NCI-H526 (cell line): ENCODE measurements around the gene PDZRN3.
"Not testable (repeated sequence)": the region's sequence is repeated elsewhere in the genome, so short reads cannot be mapped to it uniquely, and the experiment has no call there.

Source experiments
- DNase-seq, 2 experiments: peaks; one replicate each; lab custom pipeline; 2025; lab: John Stamatoyannopoulos, UW

The PDZRN3 gene

DNA sequence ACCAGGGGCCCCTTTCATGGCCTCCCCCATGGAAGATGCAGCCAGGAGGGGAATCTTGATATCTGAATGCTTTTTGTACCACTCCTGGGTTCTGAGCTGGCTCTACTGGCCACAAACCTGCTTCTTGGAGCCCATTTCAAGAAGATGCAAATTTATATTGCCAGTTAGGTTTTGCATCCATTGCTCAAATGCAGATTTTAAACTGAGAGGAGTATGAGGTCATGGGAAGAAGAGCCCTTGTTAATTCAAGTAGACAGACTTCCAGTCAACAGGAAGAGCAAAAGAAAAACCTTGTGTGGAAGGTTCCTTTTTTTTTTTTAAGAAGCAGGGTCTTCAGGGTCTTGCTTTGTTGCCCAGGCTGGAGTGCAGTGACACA, 133.5 kb downstream of the PDZRN3 start:
- DNase-seq = peak; percentile 13 to 22

DNA sequence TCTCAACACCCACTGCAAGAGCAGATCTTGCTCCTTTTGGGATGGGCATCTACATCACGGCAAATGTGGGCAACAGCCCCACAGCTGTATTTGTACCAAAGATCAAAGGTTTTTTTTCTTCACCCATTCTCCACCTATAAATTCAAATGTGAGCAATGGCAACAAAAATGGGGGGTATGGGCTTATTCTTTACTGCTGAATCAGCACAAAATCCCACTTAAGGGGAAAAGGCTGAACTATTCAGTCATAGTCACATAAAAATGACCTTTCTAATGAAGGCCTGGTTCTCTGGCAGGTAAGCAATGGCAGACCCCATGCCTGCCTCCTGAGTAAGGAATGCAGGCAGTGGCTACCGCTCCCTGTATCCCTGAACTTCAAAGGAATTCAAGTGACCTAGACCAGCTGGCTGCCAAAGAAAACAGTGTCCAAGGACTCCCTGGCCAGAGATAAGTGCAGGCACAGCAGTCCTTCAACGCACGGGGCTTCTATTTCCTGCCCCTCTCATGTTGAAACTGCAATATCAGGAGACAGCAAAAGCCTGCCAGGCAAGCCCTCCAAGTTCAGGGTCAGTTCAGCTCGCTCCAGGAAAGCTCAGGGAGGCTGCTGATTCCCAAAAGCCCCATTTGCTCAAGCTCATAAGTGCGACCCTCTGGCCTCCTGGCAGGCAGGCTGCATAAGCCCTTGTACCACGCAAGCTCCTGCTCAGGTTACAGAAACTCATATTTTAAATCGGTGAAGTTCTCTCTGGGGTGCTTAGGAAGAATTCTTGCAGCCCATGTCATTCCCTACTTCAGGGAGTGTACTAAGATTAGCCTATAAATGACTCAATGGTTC, 134.1 kb downstream of the PDZRN3 start:
- DNase-seq = no peak

DNA sequence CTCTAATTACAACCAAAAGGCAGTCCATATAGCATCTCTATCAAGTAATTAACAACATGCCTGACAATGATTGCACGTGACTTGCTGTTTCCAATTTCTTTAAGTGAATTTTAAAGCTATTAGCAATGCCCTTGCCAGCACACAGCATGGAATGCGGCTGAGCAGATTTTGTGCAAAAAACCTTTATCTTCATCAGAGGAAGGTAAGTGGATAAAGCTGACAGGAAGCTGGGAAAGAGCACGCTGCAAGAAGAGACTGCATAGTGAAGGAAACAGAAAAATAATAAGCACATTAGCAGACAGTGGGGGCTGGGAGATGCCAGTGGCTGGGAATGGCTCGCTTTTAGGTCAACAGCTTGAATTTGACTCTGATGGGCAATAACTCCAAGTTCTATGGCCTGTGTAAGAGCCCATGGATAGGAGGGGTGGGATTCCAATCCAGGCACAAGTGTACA, 138.8 kb downstream of the PDZRN3 start:
- no peak for DNase-seq

DNA sequence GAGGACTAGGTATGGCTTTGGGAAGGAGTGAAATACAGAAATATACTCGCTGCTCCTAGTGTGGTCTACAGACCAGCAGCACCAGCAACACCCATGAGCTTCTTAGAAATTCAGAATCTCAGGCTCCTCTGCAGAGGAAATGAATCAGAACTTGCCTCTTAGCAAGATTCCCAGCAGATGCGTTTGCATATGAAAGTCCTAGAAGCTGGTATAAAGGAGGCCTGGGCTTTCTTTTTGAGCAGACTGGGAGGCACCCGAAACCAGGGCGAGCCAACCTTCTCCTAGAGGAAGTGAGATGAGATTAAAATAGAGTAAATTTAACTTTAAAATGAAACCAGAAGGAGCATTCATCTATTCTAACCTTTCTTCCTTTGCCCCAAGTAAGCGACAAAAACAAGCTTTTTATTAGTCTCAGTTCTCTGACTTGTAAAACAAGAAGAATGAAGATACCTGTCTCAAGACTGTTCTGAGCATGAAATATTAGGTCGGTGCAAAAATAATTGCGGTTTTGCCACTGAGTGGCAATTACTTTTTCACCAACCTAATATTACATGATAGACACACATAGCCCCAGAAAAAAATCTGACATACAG, 140.0 kb downstream of the PDZRN3 start:
- DNase-seq = no peak

DNA sequence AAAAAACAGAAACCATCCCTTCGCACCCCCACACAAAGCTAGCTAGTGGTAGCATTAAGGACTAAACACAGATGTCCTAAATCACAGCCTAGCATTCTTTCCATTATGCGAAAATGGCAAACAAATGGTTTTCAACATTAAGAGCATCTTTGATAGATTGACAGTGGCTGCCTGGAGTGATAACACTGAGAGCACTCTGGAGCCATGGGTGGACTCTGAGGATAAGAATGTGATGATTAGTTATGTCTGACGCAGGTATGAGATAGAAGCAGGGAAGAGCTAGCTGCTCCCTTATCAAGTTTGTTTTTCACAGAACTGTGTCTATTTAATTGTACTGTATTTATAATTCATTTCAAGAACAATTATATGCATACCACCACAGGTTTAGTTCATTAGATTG, 142.9 kb downstream of the PDZRN3 start:
- DNase-seq = no peak

DNA sequence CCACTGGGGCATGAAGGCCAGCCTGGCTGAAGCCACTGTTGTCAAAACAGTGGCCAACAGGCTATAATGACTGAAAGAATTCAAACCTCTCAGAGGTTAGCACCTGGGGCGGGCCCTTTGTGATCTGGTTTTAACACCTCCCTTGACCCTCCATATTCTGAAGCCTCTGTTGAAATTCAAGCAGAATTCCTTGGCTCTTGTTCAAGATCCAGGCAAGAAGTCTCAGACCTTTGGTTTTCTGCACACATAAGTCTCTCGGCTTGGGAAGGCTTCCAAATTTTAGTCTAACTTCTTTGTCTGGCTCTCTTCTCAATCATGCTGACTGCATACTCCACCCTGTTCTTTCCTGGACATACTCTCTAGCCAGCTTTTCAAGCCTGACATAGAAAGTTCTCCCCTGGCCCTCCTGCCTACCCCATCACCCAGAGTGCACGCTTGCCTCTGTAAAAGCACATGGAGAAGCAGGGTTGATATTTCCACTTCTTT, 144.5 kb downstream of the PDZRN3 start:
- DNase-seq = no peak

DNA sequence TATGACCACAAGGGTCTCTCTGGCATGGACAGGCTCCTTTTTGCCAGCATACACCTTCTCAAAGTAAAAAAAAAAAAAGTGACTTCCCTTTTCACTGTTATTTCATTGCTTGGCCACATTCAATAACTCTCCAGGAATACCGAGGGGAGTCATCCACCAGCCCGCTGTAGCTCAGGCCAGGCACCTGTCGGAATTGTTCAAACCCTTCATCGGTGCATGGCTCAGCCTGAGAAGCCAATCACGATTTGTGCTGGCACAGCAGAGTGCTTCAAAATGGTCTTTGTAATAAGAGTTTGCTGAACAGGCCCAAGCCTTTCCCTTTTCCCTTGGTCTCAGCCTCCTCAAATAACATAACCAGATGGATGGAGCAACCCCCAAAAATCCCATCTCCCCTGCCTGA, 145.4 kb downstream of the PDZRN3 start:
- no peak for DNase-seq

DNA sequence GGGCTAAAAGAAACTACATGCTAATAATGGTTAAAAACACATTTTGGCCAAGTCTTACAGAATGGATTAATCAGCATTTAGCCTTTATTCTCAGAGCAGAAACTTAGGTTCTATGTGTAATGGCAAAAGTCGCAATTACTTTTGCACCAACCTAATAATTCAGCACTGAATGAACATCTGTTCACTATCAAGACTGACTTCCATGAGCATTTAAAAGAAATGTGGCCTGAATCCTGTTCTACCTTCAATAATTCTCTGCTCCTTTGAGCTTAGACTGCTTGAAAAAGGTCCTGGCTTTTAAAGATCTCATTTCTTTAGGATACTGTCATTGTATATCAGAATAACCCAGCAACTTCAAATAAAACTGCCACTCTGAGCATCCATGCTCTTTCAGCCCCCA, 145.9 kb downstream of the PDZRN3 start:
- DNase-seq = no peak

DNA sequence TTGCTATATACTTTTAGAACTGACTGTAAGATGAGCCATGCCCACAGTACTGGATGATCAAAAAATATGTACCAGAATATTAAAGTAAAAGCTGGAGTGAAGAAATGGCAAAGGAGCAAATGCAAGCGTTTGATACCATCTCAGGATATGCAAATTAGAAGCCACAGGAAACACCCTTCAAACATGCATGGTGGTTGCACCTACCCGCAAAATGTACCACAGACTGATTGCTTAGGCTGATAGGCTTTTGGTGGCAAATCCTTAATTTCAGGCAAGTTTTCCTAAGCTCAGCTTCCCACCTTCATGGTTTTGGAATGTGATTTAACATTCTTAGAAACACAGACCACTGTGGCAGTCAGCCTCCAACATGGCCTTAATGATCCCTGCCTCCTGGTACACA, 149.0 kb downstream of the PDZRN3 start:
- DNase-seq = no peak

DNA sequence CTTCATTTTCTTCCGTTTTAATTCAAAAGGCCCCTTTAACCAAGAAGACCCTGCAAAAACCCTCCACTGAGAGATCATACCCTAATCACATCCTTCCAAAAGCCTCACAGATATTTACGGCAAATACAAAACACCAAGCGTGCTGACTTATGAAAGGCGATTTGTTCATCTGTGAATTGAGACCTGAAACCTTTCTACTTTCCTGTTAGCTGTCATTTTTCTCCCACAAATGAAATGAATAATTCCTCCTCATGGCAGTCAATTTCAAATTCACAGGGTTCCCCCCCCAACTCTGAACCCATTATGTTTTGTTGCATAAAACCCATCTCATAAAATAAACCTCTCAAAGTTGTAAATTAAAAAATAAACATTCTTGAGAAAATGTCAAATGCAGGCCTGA, 149.6 kb downstream of the PDZRN3 start:
- DNase-seq = no peak

DNA sequence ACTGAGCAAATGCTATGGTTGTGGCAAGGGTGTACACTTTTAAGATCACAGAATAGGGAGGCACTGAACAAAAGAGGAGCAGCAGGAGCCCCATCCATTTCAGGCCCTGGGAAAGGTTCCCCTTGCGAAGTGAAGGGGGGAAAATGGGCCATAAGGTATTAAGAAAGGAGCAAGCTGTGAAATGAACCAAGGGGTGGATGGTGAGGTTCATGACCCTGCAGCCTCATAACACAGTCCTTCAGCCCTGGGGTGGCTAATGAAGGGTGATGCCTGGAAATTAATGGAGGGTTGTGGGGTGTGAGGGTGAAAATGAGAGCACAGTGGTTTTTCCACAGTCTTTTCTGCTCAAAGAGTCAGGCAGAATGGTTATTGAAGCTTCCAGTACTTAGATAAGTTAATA, 150.1 kb downstream of the PDZRN3 start:
- no peak for DNase-seq

DNA sequence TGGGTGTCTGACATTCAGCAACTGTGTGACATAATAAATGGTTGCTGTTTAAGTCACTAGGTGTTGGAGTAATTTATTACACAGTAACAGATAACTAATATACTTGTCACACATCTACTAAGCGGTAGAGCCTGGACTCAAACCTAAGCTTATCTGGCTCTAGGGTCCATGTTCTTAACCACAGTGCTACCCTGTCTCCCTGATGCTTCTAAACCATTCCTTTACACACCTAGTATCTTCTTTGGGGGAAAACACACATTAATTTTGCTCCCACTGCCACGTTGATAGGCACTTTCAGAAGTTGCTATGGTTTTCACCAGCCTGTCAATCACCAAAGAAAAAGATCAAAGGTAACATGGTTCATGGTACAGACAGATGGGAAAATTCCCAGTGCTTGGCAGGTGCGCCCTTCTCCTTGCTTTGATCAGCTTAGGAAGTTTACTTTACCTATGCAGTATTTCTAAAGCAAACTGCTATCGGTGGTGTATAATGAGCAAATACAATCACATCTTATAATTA, 150.8 kb downstream of the PDZRN3 start:
- no peak for DNase-seq

DNA sequence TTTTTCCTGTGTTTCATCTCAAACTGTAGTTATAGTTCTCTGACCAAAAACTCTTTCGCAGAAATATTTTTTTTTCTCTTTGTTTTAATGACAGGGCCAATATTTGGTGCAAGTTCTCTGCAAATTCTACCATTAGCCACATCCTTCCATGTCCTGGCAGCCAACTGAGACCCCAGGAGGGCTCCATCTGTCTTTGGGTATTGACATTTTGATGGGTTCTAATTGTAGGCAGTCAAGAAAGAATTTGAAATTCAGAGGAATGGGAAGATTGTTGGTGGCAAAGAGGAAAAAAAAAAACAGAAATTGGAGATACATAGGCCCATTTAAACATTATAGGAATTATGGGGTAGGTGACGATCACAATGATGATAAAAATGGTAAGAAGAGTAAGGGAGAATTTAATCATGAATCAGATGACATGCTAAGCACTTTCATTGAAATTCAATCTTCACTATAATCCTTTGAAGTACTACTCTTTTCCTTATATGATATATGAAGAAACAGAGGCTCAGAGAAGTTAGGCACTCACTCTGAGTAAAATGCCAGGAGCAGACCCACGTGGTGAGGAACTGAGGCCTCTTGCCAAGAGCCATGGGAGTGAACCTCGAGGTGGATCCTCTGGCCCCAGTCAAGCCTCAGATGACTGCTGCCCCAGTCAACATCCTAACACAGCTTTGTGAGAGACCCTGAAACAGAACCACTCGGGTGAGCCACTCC, 151.4 kb downstream of the PDZRN3 start:
- DNase-seq = no peak

DNA sequence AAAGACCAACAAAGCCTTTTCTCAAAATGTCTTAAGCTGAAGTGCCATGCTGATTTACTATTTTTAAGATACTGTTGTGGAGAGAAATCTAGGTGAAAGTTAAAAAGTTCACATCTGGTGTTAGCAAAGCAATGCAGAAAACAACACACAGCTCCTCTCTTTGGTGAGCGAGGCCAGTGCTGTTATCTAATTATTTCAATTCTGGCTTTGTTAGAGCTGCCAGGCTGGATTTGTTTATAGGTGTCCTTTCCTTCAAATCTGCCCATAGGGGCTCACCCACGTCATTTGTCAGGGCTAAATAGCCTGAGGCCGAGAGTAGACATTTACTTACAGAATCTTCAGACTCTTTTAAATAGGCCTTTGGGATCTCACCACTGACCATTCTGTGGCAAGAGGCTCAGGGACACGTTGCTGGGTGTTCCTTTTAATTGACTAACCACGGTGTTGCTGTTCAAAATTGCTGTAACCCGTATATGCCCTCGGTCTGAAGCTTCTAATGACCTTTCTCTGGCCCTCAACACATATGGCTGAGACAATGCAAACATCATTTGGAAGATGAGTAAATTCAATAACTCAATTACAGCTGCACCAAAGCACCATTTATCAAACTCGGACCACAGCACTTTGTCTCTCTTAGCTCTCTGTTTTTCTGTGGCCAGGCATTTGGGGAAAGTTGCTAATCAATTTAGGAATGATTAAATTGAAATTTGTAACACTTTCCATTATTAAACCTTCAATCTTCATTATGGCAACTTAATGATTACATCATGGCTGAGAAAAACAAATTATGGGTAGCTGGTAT, 152.6 kb downstream of the PDZRN3 start:
- peak in 1 of 2 experiments; percentile 9 for DNase-seq

DNA sequence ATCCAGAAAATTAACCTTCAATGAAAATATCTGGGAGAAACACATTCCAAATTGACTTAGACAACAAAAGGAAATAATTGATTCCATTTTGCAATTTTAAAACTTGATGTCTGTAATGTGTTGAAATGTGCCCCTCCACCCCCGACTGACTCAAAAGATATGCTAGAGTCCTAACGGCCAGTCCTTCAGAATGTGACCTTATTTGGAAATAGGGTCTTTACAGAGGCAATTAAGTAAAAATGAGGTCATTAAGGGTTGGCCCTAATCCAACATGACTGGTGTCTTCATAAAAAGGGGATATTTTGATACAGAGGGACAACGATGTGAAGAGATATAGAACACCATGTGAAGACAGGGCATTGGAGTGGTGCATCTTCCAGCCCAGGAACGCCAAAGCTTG, 153.9 kb downstream of the PDZRN3 start:
- no peak for DNase-seq

DNA sequence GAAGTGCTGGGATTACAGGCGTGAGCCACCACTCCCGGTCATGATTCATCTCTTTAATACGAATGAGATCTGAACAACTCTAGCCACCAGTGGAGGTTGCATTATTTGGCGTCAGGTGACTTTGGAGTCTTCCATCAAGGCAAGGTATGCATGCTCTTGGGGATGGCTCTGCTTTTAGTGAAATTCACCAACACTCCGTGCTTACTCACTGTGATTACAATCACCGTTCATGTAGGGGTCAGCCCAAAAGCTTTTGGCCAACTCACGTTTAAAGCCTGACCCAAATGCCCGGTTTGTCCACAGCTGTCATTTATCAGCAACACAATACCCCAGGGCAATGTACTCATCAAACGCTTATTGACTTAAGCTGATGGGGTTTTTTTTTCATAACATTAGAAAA, 155.4 kb downstream of the PDZRN3 start:
- DNase-seq = peak in 1 of 2 experiments; percentile 14

DNA sequence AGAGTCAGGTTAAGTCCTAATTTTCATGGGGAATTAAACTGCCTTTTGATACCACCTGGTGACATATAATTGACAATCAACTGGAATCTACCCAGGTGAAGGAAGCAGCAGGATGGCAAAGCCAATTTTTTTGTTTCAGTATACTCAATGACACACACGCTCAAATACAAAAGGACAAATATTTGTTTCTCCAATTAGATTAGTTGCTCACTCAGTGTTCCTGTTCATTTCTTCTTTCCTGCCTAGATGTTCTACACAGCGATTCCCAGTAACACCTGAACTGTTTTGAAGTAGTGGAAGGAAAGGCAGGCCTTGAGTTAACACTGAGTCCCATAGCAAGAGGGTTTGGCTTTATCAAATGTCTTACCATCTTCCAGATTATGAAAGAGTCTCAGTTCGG, 157.5 kb downstream of the PDZRN3 start:
- peak in 1 of 2 experiments; percentile 1 for DNase-seq

DNA sequence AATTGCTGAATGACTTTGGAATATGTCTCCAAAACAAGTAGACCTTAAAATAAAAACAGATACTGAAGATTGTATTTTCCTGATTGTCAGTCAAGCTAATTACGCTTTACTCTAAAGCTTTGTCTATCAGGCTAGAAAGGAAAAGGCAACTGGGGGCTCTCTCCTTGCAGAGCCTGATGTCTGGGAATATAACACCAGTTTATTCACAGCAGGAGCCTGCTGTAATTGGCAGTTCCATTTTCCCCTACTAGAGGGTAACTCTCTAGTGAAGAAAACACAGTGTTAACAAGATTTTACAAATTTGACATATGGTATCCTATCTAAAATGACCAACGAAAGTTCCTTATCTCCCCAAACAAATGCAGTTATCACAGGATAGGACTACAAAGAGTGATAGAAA, 158.8 kb downstream of the PDZRN3 start:
- DNase-seq = no peak

DNA sequence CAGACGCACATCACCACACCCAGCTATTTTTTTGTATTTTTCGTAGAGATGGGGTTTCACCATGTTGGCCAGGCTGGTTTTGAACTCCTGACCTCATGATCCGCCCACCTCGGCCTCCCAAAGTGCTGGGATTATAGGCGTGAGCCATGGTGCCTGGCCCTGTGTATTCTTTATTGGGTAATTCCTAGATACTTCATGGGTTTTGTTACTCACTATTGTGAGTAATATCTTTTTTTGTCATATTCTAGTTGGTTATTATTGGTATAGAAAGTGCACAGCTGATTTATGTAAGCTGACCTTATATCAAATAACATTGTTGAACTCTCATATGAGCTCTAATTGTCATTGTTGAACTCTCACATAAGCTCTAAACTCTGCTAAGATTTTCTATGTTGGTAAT, 160.6 kb downstream of the PDZRN3 start:
- DNase-seq = not testable (repeated sequence)

DNA sequence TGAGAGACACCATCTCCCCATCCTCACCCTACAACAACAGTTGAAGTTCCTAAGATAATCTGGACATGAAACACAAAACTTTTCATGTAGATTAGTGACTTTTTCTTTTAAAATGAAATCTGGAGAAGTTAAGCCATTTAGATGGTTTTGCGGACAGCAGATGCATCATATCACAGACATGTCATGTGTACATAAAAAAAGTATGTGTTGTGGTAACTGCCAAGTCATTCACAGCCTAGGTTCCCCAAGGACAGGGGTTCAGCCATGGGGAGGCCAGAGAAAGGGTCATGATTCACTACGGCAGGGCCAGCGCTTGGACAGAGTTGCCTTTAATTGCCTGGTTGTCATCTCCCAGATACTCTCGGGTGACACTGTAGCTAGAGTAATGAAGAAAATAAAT, 163.2 kb downstream of the PDZRN3 start:
- no peak for DNase-seq

DNA sequence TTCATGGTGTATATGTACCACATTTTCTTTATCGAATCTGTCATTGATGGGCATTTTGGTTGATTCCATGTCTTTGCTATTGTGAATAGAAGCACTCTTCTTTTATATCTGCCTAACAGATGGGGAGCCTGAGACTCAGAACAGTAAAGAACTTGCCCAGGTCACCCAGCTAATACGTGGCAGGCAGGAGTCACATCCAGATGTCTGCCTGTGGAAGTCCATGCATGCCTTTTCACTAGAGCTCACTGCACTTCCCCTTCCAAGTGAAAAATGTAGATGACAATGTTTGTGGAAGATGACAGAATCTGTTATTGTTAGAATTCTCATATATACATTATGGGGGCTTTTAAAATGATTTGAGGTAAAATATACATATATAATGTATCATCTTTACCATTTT, 165.0 kb downstream of the PDZRN3 start:
- no peak for DNase-seq

DNA sequence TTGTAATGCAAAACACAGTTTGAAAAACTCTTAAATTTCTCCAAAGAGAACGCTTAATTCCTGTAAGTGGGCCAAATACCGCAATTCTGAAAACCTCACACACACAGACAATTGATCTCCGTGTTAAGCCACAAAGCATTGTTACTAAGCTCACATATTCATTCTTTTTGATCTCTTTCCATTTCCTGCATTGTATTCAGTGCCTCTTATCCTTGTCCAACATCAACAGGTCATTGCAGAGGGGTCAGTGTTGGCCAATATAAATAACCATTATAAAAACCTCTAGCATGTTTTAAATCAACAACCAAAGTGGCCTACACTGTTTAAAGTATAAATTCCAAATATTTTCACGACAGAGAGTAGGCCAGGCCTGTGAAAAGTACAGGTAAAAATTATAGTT, 171.1 kb downstream of the PDZRN3 start:
- no peak for DNase-seq
